GM21737 (cell line): ENCODE data around the gene GFRA3.
"Not testable (repeated sequence)": the region's sequence is repeated elsewhere in the genome, so short reads cannot be mapped to it uniquely, and the experiment has no call there.

Source experiments
- ATAC-seq: cut with Tn5 transposase; IDR thresholded peaks from one replicate; pipeline ENCODE4 v1.9.1; 2021; ENCODE audit warnings: mild to moderate bottlenecking, moderate library complexity; ENCODE audit not compliant: unreplicated experiment

The GFRA3 gene, protein sequence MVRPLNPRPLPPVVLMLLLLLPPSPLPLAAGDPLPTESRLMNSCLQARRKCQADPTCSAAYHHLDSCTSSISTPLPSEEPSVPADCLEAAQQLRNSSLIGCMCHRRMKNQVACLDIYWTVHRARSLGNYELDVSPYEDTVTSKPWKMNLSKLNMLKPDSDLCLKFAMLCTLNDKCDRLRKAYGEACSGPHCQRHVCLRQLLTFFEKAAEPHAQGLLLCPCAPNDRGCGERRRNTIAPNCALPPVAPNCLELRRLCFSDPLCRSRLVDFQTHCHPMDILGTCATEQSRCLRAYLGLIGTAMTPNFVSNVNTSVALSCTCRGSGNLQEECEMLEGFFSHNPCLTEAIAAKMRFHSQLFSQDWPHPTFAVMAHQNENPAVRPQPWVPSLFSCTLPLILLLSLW

GRCh38 chr5:138274189-138274853, at the start of gene GFRA3:
TSS of gene GFRA3 (minus strand) at chr5:138274621. CDS start at chr5:138274424, 197 bp downstream.
- no peak for ATAC-seq

DNA sequence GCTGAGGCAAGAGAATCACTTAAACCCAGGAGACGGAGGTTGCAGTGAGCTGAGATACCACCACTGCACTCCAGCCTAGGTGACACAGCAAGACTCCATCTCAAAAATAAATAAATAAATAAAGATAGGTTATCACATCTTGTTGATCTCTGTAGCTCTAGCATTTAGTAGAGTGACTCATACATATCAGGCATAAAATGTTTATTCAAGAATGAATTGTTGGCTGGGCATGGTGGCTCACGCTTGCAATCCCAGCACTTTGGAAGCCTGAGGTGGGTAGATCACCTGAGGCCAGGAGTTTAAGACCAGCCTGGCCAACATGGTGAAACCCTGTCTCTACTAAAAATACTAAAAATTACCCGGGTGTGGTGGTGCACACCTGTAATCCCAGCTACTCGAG, 43.8 kb upstream of the GFRA3 start:
- ATAC-seq: not testable (repeated sequence)

- no peak for ATAC-seq
Observed at GRCh38 chr5:138316355-138316754, 41.9 kb upstream of the GFRA3 start.

DNA sequence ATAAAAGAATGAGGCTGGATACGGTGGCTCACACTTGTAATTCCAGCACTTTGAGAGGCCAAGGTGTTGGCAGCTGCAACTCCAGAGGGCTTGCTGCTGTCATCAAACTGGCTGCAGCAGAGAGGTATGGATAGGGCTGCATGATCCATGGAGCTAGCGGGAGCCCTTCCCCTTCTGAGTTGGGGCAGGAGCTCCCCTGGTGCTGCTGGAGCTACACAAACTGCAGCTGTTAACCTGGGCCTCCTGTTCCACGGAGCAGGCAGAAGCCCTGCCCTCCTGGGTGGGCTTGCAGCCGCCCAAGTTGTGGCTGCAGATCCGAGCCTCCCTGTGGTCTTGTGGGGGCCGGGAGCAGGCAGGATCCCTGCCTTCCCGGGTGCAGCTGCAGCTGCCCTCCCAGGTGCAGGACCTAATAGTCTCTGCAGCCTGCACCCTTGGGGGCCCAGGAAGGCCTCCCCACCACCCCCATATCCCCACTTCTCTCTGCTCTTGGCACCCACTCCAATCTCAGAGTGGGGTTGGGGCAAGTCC, 41.4 kb upstream of the GFRA3 start:
- no peak for ATAC-seq

DNA sequence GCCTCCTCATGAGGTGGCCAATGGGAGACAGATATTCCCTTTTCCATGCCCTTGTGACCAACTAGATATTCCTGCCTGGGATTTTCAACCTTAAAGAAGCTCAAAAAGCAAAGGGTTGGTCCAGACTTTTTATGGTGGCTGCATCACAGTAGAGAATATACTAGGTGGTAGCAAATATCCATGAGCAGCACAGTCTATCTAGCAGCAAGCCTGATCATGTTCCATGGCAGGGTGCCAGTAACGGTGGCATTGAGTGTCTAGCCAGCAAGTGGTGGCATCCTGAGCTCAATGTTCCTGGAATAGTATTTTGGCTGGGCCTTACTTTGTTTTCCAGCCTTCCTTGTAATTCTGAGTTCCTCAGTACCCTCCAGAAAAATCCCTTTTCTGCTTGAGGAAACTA, 31.4 kb upstream of the GFRA3 start:
- no peak for ATAC-seq

- ATAC-seq: no peak
Observed at GRCh38 chr5:138303372-138303771, 29.0 kb upstream of the GFRA3 start.

- ATAC-seq: no peak
Observed at GRCh38 chr5:138289296-138289695, 14.9 kb upstream of the GFRA3 start.

- ATAC-seq: no peak
Observed at GRCh38 chr5:138287246-138287645, 12.8 kb upstream of the GFRA3 start.

- no peak for ATAC-seq
Observed at GRCh38 chr5:138282920-138283742, 8.7 kb upstream of the GFRA3 start.

DNA sequence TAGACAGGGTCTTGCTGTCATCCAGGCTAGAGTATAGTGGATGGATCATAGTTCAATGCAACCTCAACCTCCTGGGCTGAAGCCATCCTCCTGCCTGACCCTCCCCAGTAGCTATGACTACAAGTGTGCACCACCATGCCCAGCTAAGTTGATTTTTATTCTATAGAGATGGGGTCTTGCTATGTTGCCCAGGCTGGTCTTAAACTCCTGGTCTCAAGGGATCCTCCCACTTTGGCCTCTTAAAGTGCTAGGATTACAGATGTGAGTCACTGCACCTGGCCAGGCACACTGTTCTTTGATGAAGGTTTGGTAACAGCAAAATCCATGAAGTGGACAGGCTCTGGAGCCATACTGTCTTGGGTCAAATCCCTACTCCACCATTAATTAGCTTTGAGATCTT, 6.5 kb upstream of the GFRA3 start:
- ATAC-seq: no peak

DNA sequence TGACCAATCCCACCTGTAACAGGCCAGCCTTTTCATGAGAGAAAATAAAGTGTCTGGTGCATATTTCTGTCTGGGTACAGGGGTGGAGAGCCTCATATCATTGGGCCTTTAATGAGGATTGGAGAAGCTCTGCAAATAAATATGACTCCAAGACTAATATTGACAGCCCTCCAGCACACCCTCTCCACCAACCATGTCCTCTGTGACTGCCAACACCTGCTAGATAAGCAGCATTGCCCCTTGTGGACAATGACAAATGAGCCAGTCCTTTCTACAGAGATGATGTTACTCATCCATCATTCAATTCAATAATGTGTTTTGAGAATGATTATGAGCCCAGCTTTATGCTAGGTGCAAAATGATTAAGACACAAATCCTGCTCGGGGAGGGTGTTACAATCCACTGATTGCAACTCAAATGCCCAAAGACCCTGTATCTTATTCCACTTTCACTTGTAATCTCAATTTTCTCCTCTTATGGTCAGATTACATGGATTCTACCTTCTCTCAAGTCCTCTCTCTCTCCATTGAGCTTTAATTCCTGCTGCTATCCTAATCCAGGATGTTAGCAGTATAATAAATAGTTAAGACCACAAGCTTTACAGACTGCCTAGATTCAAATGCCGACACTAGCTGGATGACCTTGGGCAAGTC, 2.1 kb upstream of the GFRA3 start:
- no peak for ATAC-seq

DNA sequence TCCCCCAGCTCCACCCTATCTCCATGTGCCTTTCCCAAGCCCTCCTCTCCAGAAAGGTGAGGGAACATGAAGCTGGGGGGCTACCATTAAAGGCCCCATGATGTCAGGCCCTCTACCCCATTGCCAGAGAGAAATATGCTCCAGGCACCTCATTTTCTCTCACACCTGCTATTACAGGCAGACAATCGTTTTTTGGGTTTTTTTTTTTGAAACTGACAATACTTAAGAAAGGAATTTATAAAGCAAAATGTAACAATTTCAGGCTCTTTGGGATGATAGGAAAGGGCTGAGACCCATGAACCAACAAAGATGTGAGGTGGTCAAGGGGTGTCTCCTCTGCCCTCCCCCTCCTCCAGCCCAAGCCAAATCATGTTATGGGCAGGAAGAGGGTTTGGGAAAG, 1.5 kb upstream of the GFRA3 start:
- no peak for ATAC-seq

DNA sequence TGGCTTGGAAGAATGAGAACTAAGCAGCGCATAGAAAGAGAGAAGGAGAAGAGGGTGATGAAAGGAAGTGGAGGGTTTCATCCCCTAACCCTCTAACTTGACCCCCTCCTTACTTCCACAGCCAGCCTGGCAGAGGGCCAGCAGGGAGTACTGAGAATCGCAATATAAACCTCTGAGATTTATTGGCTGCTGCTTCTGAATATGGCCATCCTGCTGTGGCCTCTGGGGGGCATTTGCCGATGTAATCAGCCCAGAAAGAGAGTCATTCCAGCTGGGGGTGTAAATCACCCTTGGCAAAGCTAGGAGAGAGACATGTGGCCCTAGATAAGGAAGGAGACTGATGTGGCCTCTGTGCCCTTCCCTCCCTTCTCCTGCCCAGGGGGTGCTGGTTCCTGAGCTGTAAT, 960 bp upstream of the GFRA3 start:
- ATAC-seq: no peak

GRCh38 chr5:138273834-138274188, 610 bp downstream of the GFRA3 start:
- ATAC-seq: no peak

GRCh38 chr5:138272681-138273080, 1.7 kb downstream of the GFRA3 start:
- no peak for ATAC-seq

DNA sequence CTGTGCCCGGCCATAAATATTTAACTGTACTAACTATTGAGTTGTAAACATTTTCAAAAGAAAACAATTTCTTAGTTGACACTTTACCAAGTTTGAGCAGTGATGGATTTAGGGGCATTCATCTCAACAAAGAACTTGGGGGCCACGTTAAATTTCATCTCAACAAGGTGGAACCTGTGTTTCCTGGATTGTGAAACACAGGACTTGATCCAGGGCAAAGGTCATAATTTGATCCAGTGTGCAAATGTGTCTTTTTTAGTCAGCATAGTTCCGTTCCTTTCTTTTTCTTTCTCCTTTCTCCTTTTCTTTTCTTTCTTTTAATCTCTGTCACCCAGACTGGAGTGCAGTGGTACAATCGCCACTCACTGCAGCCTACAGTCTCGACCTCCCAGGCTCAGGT, 3.1 kb downstream of the GFRA3 start:
- no peak for ATAC-seq

DNA sequence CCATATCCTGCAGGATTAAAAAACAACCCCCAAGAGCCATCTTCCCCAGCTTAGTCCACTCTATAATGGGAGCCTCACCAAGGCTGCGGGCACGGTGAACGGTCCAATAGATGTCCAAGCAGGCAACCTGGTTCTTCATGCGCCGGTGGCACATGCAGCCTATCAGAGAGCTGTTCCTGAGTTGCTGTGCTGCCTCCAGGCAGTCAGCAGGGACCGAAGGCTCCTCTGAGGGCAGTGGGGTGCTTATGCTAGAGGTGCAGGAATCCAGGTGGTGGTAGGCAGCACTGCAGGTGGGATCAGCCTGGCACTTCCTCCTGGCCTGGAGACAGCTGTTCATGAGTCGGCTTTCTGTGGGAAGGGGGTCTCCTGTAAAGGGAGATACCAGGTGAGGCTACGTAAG, 10.2 kb downstream of the GFRA3 start:
- no peak for ATAC-seq

DNA sequence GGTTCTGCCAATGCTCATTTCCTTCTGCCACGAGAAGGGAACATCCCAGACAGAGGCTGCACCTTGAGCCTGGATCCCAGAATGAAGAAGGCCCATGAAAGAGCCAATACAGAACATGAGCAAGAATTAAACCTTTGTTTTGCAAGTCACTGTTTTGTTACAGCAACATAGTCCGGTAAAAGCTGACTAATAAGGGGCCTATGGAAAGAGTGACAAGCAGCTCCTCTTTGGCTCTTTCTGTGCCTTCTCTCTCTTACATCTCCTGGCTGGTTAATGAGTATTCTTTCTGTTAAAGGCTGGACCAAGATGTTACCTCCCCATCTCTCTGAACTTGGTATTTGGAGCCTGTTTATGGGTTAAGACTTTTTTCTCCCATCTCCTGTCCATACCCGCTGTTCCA, 10.8 kb downstream of the GFRA3 start:
- ATAC-seq: no peak

DNA sequence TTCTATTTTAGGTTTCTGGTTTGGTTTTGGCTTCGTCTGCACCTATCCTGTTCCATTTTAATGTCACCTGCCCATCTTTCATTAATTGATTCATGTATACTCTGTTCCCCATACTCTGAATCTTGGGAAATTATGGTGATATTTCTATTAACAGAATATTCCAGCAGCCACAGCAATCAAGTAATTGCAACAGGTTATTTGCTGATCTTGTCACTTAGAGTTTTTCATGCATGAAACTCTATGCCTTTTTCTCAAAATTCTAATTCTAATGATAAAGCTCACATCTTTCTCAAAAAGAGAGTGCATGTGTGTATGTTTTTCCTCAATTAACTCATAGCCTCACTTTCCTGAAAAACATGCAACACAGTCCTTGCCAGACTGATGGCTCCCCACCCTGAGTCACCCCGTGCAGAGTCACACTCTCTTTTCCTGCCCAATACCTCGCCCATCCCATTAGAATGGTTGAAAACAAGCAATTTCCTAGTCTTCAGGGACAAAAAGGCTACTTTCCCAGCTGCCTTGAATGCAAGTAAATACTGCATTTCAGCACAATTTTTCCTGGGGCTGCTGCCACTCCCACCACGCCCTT, 15.6 kb downstream of the GFRA3 start:
- ATAC-seq: no peak

GRCh38 chr5:138257583-138257982, 16.8 kb downstream of the GFRA3 start:
- ATAC-seq: no peak

GRCh38 chr5:138252944-138253343, 21.5 kb downstream of the GFRA3 start:
- no peak for ATAC-seq
